Caco-2 (cell line): ENCODE measurements around the gene MBD3L5. TPM values are rescaled to one million over a fixed set of nuclear protein-coding genes. Genes with fewer than 3 reads are reported as not detected.

Experiments
- BruUV-seq: library from RNA; stranded (reverse); fragments of 400-500 nt; replicated peaks from 2 replicates; lab custom pipeline; 2021; lab: Mats Ljungman, UMichigan
- CTCF ChIA-PET: fragments of 300-600 bp; sonication (Branson Sonifier 250); formaldehyde crosslinking; loops from one replicate; lab custom pipeline; 2022; ENCODE audit warnings: antibody characterized with exemption; lab: Charles Lee
- POLR2A ChIA-PET: fragments of 300-600 bp; sonication (Branson Sonifier 250); formaldehyde crosslinking; loops from one replicate; lab custom pipeline; 2022; ENCODE audit warnings: antibody characterized with exemption; lab: Charles Lee
- DNase-seq, 2 experiments: peaks; one replicate each; pipeline versions ENCODE4 v3.0.0 to v3.0.0-alpha.2; 2020 to 2022
- H3K27me3 ChIP-seq: replicated peaks from 2 replicates; pipeline ENCODE4 v1.6.0; 2011; ENCODE audit warnings: low read length; ENCODE audit not compliant: control insufficient read depth, insufficient read depth
- H3K36me3 ChIP-seq: 2 replicates; pipeline ENCODE4 v1.5.1; 2011; ENCODE audit warnings: low read length; ENCODE audit not compliant: control insufficient read depth, insufficient read depth
- H3K4me1 ChIP-seq: fragments of 250-450 bp; sonication (Bioruptor Pico); 2 replicates; pipeline ENCODE4 v1.5.1; 2020; ENCODE audit warnings: mild to moderate bottlenecking
- H3K4me3 ChIP-seq: 2 replicates; pipeline ENCODE4 v1.5.1; 2011; ENCODE audit warnings: low read depth, mild to moderate bottlenecking, control low read depth, low read length
- H3K9me3 ChIP-seq: fragments of 250-450 bp; sonication (Bioruptor Pico); 2 replicates; pipeline ENCODE4 v1.5.1; 2020; ENCODE audit warnings: mild to moderate bottlenecking, moderate library complexity
- H3K27ac Mint-ChIP-seq: one replicate; pipeline ENCODE4 v1.8.0; 2022; ENCODE audit warnings: mixed read lengths; ENCODE audit not compliant: unreplicated experiment
- H3K27me3 Mint-ChIP-seq: one replicate; pipeline ENCODE4 v1.8.0; 2022; ENCODE audit warnings: mixed read lengths; ENCODE audit not compliant: insufficient read depth, unreplicated experiment
- H3K36me3 Mint-ChIP-seq: one replicate; pipeline ENCODE4 v1.8.0; 2022; ENCODE audit warnings: mild to moderate bottlenecking, mixed read lengths; ENCODE audit not compliant: insufficient read depth, unreplicated experiment
- H3K4me1 Mint-ChIP-seq: one replicate; pipeline ENCODE4 v1.8.0; 2022; ENCODE audit warnings: low read depth, mixed read lengths; ENCODE audit not compliant: unreplicated experiment
- H3K4me3 Mint-ChIP-seq: one replicate; pipeline ENCODE4 v1.8.0; 2022; ENCODE audit warnings: mild to moderate bottlenecking, moderate library complexity, mixed read lengths; ENCODE audit not compliant: unreplicated experiment
- H3K9me3 Mint-ChIP-seq: one replicate; pipeline ENCODE4 v1.8.0; 2022; ENCODE audit warnings: mixed read lengths; ENCODE audit not compliant: unreplicated experiment
- CTCF ChIP-seq, 2 experiments: fragments of 200-600 bp in 1 of 2; IDR thresholded peaks; 1 replicate in 1 of 2; 2 replicates in 1 of 2; pipeline versions ENCODE4 v1.5.1 to v1.8.0; 2011 to 2022; ENCODE audit warnings: antibody characterized with exemption in 1 of 2, control low read depth in 1 of 2, inconsistent platforms in 1 of 2, low read depth in 1 of 2, low read length in 1 of 2, mild to moderate bottlenecking in 1 of 2, moderate library complexity in 1 of 2; ENCODE audit not compliant: insufficient read depth in 1 of 2, severe bottlenecking in 1 of 2, unreplicated experiment in 1 of 2
- intact Hi-C: fragments of 100-400 bp; cut with micrococcal nuclease; formaldehyde crosslinking; loops from one replicate; pipeline ENCODE4 v1.10.0; 2022; ENCODE audit not compliant: unreplicated experiment
- total RNA-seq: library from RNA; stranded (reverse); gene quantifications from 2 replicates; pipeline ENCODE4 v1.2.3, GENCODE V29; 2022

MBD3L5 gene
- total RNA-seq, 1 experiment from 2014 or later = not detected

- Mint-ChIP-seq H3K27me3 (no peaks in the 10 kb centered on the region), H3K36me3 (peaks cover 91% of the 10 kb centered on the region), H3K9me3 (peaks cover 26% of the 10 kb centered on the region), H3K4me1 (no peaks in the 10 kb centered on the region), H3K27ac (no peak overlapping the region), H3K4me3 (no peak overlapping the region)
- intact Hi-C loops = no loop called here
- BruUV-seq = no TSS peak
- CTCF ChIA-PET = no interaction called here
- DNase-seq = no peak
- POLR2A ChIA-PET = no interaction called here
- Histone ChIP-seq H3K27me3 (no peaks in the 10 kb centered on the region), H3K9me3 (peaks cover 20% of the 10 kb centered on the region; the same call in 1 of the 2 replicates), H3K4me3 (no peak overlapping the region), H3K36me3 (peaks cover 12% of the 10 kb centered on the region), H3K4me1 (no peaks in the 10 kb centered on the region)
- TF ChIP-seq CTCF (IDR thresholded peaks at IDR 0.05; ENCODE audit: insufficient read depth in 1 of 2, low read depth in 1 of 2, low read length in 1 of 2, severe bottlenecking in 1 of 2, unreplicated experiment in 1 of 2) = no peak
Measured at GRCh38 chr19:7076151-7076550, 45.8 kb downstream of the MBD3L5 start.

- TF ChIP-seq CTCF (IDR thresholded peaks at IDR 0.05; ENCODE audit: insufficient read depth in 1 of 2, low read depth in 1 of 2, low read length in 1 of 2, severe bottlenecking in 1 of 2, unreplicated experiment in 1 of 2) = no peak
- Mint-ChIP-seq H3K27ac (no peak overlapping the region), H3K27me3 (no peaks in the 10 kb centered on the region), H3K4me1 (no peaks in the 10 kb centered on the region), H3K36me3 (peaks cover 97% of the 10 kb centered on the region), H3K9me3 (peaks cover 36% of the 10 kb centered on the region), H3K4me3 (no peak overlapping the region)
- Histone ChIP-seq H3K36me3 (peaks cover 17% of the 10 kb centered on the region), H3K27me3 (no peaks in the 10 kb centered on the region), H3K4me1 (no peaks in the 10 kb centered on the region), H3K4me3 (no peak overlapping the region), H3K9me3 (peaks cover 26% of the 10 kb centered on the region)
- BruUV-seq = no TSS peak
- ChIA-PET POLR2A (interaction anchor here (0.7 to 0.8 kb wide), 2 partner anchors 9 to 31 kb away, joined by 3 to 6 read pairs; partner anchors contain the start of gene ZNF557), CTCF (no interaction called here)
- intact Hi-C loops = no loop called here
- no peak for DNase-seq
Measured at GRCh38 chr19:7078008-7078407, 47.6 kb downstream of the MBD3L5 start.

Other genes starting within 250 kb of the MBD3L5 start
- not detected in 2 replicates for gene ADGRE1, start 143.0 kb upstream of the MBD3L5 start, total RNA-seq
- gene MBD3L2B, start 9.1 kb upstream of the MBD3L5 start, total RNA-seq = not detected in 2 replicates
- gene MBD3L4, start 9.6 kb downstream of the MBD3L5 start, total RNA-seq = not detected in 2 replicates
- gene MBD3L2, start 18.7 kb downstream of the MBD3L5 start, total RNA-seq = not detected in 2 replicates
- not detected in 2 replicates for gene MBD3L3, start 28.1 kb downstream of the MBD3L5 start, total RNA-seq
- 8.3 and 8.8 TPM in 2 replicates for gene ZNF557, start 39.1 kb downstream of the MBD3L5 start, total RNA-seq